ENCODE results near the gene FAM217B. TPM values are rescaled to one million over a fixed set of nuclear protein-coding genes. Genes with fewer than 3 reads are reported as not detected.

Gene FAM217B
- total and polyA plus RNA-seq, 2 of the 8 experiments (the other 6 are each of a cell fraction or from before 2014, with no cell fraction given) = 5.4 to 28.5 TPM

DNA sequence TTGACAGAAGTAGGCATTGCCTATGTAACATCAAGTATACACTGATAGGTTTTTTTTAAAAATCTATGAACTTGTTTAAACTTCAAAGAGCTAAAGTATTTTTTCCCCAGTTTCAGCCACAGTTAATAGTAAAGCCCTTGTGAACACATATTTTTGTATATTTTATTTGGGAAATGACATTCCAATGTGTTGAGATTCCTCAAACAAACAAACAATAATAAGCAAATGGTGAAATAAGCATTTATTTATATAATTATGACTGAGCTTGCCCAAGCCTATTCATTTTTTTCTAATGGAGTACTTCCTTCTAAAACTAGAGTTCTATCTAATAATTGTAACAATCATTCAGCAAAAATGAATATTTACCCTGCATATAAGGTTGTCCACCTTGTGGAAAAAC is 19.2 kb upstream of the FAM217B start (continued):
- no peak for TF ChIP-seq TAF1 (IDR thresholded peaks at IDR 0.05; ENCODE audit: low read depth, low read length)

DNA sequence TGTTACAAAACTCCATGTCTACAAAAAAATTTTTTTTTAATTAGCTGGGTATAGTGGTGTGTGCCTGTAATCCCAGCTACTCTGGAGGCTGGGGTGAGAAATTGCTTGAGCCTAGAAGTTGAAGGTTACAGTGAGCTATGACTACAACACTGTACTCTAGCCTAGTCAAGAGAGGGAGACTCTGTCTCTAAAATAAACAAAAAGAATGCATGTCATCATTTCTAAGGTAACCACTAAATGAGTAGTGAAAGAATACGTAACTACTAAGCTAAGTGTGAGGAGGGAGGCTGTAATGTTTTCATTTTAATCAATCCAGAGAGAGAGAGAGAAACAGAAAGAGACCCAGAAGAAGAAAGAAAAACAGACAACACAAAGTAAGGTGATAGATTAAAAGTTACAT is 16.7 kb upstream of the FAM217B start:
- Histone ChIP-seq H2AK5ac (ENCODE audit: low read depth, low read length) (no peak overlapping the region), H3K23ac (ENCODE audit: insufficient read length) (no peak overlapping the region), H3K79me1 (ENCODE audit: low read depth, low read length) (no peaks in the 10 kb centered on the region), H3K4me1 (replicated peaks in 1 of 4; ENCODE audit: control insufficient read depth in 3 of 4, insufficient read depth in 4 of 4, low read length in 3 of 4) (no peaks in the 10 kb centered on the region), H3K56ac (replicated peaks; ENCODE audit: insufficient read length, low read depth, low read length) (no peak overlapping the region), H3K4me2 (ENCODE audit: insufficient read depth in 1 of 2, low read depth in 2 of 2, low read length in 2 of 2) (no peak overlapping the region), H2BK15ac (ENCODE audit: low read length) (no peak overlapping the region), H3K27me3 (replicated peaks in 1 of 4; ENCODE audit: control insufficient read depth in 3 of 4, extremely low read depth in 1 of 4, insufficient read depth in 3 of 4, low read length in 3 of 4) (peaks cover 0 to 1% (median 0%) of the 10 kb centered on the region in 4 experiments; a peak in 1 of 7 replicates), H4K8ac (ENCODE audit: extremely low read depth, insufficient read depth, low read length) (no peak overlapping the region), H2BK120ac (replicated peaks; ENCODE audit: low read depth, low read length) (no peak overlapping the region), H3K23me2 (ENCODE audit: low read depth, low read length) (no peaks in the 10 kb centered on the region), H4K91ac (replicated peaks; ENCODE audit: insufficient read length, low read length) (no peak overlapping the region), H3K79me2 (ENCODE audit: control insufficient read depth in 1 of 2, insufficient read depth in 2 of 2, low read length in 2 of 2) (no peaks in the 10 kb centered on the region), H3K18ac (ENCODE audit: extremely low read depth, low read length) (no peak overlapping the region), H3K9me3 (ENCODE audit: insufficient read depth in 2 of 2, low read depth in 1 of 2, low read length in 1 of 2) (no peaks in the 10 kb centered on the region), H3K9ac (replicated peaks in 1 of 4; ENCODE audit: extremely low read depth in 1 of 4, low read depth in 3 of 4, low read length in 3 of 4) (no peak overlapping the region), H3K27ac (ENCODE audit: low read depth, low read length) (no peak overlapping the region), H2BK20ac (ENCODE audit: low read length) (no peak overlapping the region), H4K5ac (ENCODE audit: insufficient read length, low read depth, low read length) (no peak overlapping the region), H4K20me1 (replicated peaks in 1 of 2; ENCODE audit: control insufficient read depth in 1 of 2, insufficient read depth in 2 of 2, low read length in 2 of 2) (no peaks in the 10 kb centered on the region), H2AFZ (ENCODE audit: low read length) (no peak overlapping the region), H2BK12ac (ENCODE audit: low read depth, low read length) (no peak overlapping the region), H3K4ac (replicated peaks; ENCODE audit: insufficient read length, low read depth, low read length) (no peak overlapping the region), H2BK5ac (ENCODE audit: low read depth, low read length) (no peak overlapping the region), H3K4me3 (ENCODE audit: extremely low read depth in 1 of 4, insufficient read depth in 2 of 4, low read depth in 3 of 4, low read length in 4 of 4) (no peak overlapping the region), H3K14ac (ENCODE audit: insufficient read length) (no peak overlapping the region), H3K36me3 (ENCODE audit: control insufficient read depth in 2 of 4, insufficient read depth in 4 of 4, low read length in 3 of 4) (no peaks in the 10 kb centered on the region)
- DNase-seq (ENCODE audit: low read depth in 1 of 2, low spot score in 2 of 2) = no peak
- CTCF ChIA-PET (ENCODE audit: partially characterized antibody) = no interaction called here
- POLR2A ChIA-PET (ENCODE audit: partially characterized antibody) = no interaction called here
- WGBS, 2 experiments (ENCODE audit: extremely low coverage in 1 of 2, insufficient coverage in 1 of 2, insufficient read length in 1 of 2, insufficient replicate concordance in 2 of 2, low coverage in 1 of 2, low lambda C conversion rate in 2 of 2, missing lambda C conversion rate in 1 of 2) = 100% methylated on average over 1 of the region's 1 CpG; no CpG with 5 or more reads in 1 of the 2 experiments
- no peak for FAIRE-seq
- TF ChIP-seq CHD2 (IDR thresholded peaks at IDR 0.05; ENCODE audit: low read length) (no peak), TEAD4 (IDR thresholded peaks at IDR 0.05; ENCODE audit: low read depth, low read length) (no peak), EP300 (IDR thresholded peaks at IDR 0.05; ENCODE audit: borderline replicate concordance in 1 of 2, low read depth in 2 of 2, low read length in 2 of 2) (no peak), KDM5A (IDR thresholded peaks at IDR 0.05; ENCODE audit: low read length) (no peak), KDM1A (IDR thresholded peaks at IDR 0.05; ENCODE audit: borderline replicate concordance, low read length) (no peak), RAD21 (IDR thresholded peaks at IDR 0.05 in 1 of 2, conservative IDR thresholded peaks at IDR 0.05 in 1 of 2; ENCODE audit: low read depth in 2 of 2, low read length in 2 of 2) (no peak), SRF (IDR thresholded peaks at IDR 0.05; ENCODE audit: low read depth, low read length) (no peak), NANOG (IDR thresholded peaks at IDR 0.05; ENCODE audit: insufficient read depth, low read depth, low read length, poor library complexity, severe bottlenecking) (no peak), ASH2L (IDR thresholded peaks at IDR 0.05; ENCODE audit: low read length) (no peak), POLR2AphosphoS5 (IDR thresholded peaks at IDR 0.05; ENCODE audit: low read depth, low read length) (no peak), SP4 (IDR thresholded peaks at IDR 0.05; ENCODE audit: low read length) (no peak), YY1 (IDR thresholded peaks at IDR 0.05; ENCODE audit: low read depth, low read length) (no peak)
- TF ChIP-seq, protein P1, sequence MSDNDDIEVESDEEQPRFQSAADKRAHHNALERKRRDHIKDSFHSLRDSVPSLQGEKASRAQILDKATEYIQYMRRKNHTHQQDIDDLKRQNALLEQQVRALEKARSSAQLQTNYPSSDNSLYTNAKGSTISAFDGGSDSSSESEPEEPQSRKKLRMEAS (IDR thresholded peaks at IDR 0.05) = no peak

Measured in H1 (cell line).